Progenitor cell of endocrine pancreas (in vitro differentiated cells): ENCODE results near the gene MYRIP. TPM values are rescaled to one million over a fixed set of nuclear protein-coding genes. Genes with fewer than 3 reads are reported as not detected.

Source experiments
- DNase-seq: peaks from one replicate; pipeline ENCODE4 v3.0.0; 2021; ENCODE audit warnings: low spot score; ENCODE audit not compliant: unreplicated experiment
- H3K27ac Mint-ChIP-seq: 2 replicates; pipeline ENCODE4 v1.8.0; 2021; ENCODE audit warnings: mild to moderate bottlenecking, moderate library complexity, mixed read lengths
- H3K27me3 Mint-ChIP-seq: 2 replicates; pipeline ENCODE4 v1.8.0; 2021; ENCODE audit warnings: mixed read lengths
- H3K36me3 Mint-ChIP-seq: 2 replicates; pipeline ENCODE4 v1.8.0; 2022; ENCODE audit warnings: mixed read lengths; ENCODE audit not compliant: insufficient read depth
- H3K4me1 Mint-ChIP-seq: 2 replicates; pipeline ENCODE4 v1.8.0; 2021; ENCODE audit warnings: low read depth, mixed read lengths
- H3K4me3 Mint-ChIP-seq: 2 replicates; pipeline ENCODE4 v1.8.0; 2021; ENCODE audit warnings: low read depth, mild to moderate bottlenecking, moderate library complexity, mixed read lengths
- H3K9me3 Mint-ChIP-seq: 2 replicates; pipeline ENCODE4 v1.8.0; 2021; ENCODE audit warnings: low read depth, mixed read lengths
- total RNA-seq: library from RNA; stranded (reverse); gene quantifications from 2 replicates; pipeline ENCODE4 v1.2.1, GENCODE V29; 2021
- TF ChIP-seq, protein P1 (sequence below): fragments of 200-600 bp; sonication (generic); IDR thresholded peaks from one replicate; pipeline ENCODE4 v1.5.0; 2021; ENCODE audit warnings: antibody characterized with exemption, mild to moderate bottlenecking; ENCODE audit not compliant: unreplicated experiment

MYRIP gene
- total RNA-seq, 1 donor from 2014 or later: 0.57 TPM

DNA sequence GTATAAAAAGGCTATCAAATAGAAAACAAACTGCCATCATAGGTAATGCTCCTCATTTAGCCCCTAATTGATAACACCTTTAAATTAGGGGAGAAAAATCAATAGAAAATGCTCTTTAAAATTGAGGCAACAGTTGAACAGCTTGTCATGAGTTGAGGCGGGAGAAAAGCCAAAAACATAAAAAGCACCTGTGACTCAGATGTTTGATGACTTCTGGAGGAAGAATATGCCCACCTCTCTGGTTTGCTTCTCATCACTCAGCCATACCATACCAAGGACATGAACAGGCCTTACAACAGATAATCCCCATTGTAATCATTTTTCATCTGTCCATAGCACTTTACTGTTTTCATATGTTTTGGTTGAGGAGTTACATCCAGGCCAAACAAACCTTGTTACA, 246.0 kb downstream of the MYRIP start:
- Mint-ChIP-seq H3K4me1 (no peaks in the 10 kb centered on the region), H3K9me3 (peaks cover 12% of the 10 kb centered on the region), H3K4me3 (no peak overlapping the region), H3K27ac (no peak overlapping the region), H3K27me3 (no peaks in the 10 kb centered on the region), H3K36me3 (no peaks in the 10 kb centered on the region)
- no peak for DNase-seq
- TF ChIP-seq, protein P1, sequence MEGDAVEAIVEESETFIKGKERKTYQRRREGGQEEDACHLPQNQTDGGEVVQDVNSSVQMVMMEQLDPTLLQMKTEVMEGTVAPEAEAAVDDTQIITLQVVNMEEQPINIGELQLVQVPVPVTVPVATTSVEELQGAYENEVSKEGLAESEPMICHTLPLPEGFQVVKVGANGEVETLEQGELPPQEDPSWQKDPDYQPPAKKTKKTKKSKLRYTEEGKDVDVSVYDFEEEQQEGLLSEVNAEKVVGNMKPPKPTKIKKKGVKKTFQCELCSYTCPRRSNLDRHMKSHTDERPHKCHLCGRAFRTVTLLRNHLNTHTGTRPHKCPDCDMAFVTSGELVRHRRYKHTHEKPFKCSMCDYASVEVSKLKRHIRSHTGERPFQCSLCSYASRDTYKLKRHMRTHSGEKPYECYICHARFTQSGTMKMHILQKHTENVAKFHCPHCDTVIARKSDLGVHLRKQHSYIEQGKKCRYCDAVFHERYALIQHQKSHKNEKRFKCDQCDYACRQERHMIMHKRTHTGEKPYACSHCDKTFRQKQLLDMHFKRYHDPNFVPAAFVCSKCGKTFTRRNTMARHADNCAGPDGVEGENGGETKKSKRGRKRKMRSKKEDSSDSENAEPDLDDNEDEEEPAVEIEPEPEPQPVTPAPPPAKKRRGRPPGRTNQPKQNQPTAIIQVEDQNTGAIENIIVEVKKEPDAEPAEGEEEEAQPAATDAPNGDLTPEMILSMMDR: no peak

DNA sequence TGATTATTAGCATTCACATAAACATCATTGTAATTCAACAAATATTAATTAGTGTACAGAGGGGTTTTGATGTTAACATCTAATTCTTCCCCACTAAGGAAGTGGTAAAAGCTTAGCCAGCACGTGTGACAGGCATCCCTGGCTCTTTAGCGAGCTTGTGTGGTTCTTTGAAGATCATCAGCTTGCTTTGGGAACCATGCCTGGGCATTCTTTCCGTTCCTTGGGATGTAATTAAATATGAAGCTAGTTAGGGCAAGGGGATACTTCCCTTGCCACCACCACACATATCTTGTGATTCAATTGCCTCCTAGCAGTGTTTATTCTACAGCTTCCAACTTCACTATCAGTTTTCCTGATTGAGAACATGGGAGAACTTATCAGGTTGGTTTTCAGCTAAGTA, 246.5 kb downstream of the MYRIP start:
- Mint-ChIP-seq H3K4me1 (no peaks in the 10 kb centered on the region), H3K9me3 (peaks cover 7% of the 10 kb centered on the region), H3K27me3 (no peaks in the 10 kb centered on the region), H3K36me3 (no peaks in the 10 kb centered on the region), H3K4me3 (no peak overlapping the region), H3K27ac (no peak overlapping the region)
- TF ChIP-seq, protein P1: no peak
- no peak for DNase-seq

DNA sequence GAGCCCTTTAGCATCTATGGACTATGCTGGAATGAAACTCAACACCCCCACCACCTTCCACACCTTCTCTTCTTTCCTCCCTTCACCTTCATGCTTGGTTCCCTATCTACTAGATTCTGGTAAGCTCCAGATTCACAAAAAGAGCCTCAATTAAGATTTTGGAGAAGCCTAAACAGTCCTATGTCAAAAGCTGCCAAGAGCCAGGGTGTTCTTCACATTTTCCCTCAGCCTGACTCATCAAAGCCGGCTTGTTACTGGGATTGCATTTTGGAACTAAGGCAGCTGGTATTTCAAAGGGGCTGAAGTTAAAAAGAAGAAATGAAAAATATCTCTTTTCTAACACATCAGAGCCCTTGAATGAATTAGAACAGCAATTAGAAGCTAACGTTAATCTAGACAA, 247.7 kb downstream of the MYRIP start:
- Mint-ChIP-seq H3K9me3 (peaks cover 7% of the 10 kb centered on the region), H3K27ac (no peak overlapping the region), H3K27me3 (no peaks in the 10 kb centered on the region), H3K4me1 (no peaks in the 10 kb centered on the region), H3K4me3 (no peak overlapping the region), H3K36me3 (no peaks in the 10 kb centered on the region)
- TF ChIP-seq, protein P1: no peak
- no peak for DNase-seq

DNA sequence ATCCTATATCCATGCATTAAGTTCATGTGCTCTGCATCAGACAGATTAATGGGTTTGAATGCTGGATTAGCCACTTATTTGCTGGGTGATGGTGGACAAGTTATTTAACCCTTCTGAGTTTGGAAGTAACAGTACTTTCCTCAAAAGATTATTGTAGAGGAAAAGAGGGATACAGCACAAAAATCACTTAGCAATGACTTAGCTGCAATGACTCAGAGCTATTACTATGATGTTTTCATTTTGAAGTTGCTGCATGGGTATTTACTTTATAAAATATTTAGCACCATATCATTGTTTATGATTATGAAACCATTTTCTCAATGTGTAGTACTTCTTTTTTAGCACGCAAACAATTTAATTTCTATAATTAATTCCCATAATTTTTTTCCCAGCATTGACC, 248.4 kb downstream of the MYRIP start:
- TF ChIP-seq, protein P1: no peak
- Mint-ChIP-seq H3K4me3 (no peak overlapping the region), H3K36me3 (no peaks in the 10 kb centered on the region), H3K27ac (no peak overlapping the region), H3K27me3 (no peaks in the 10 kb centered on the region), H3K9me3 (peaks cover 7% of the 10 kb centered on the region), H3K4me1 (no peaks in the 10 kb centered on the region)
- DNase-seq: no peak

DNA sequence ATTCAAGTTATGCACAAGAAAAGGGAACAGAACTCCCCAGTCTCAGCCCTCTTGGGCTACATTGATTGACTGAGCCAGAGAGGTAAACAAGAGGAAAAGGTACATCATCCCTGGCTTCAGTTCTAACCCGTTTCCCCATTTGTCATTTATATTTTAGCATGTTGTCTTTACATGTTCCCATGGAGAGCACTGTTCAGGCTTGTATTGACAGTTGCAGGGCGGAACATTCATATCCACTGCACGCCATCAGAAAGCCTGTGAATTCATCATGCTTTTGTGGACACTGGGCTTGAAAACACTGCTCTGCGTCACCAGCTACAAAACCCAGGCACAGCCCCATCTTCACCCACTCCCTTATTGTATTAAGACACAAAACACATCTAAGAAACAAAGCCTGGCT, 259.2 kb downstream of the MYRIP start:
- no peaks in the 10 kb centered on the region for H3K9me3 Mint-ChIP-seq
- no peak for DNase-seq
- no peak overlapping the region for H3K4me3 Mint-ChIP-seq
- H3K36me3 Mint-ChIP-seq: no peaks in the 10 kb centered on the region
- no peak overlapping the region for H3K27ac Mint-ChIP-seq
- H3K27me3 Mint-ChIP-seq: peaks cover 3% of the 10 kb centered on the region
- TF ChIP-seq, protein P1: no peak
- peaks cover 6% of the 10 kb centered on the region for H3K4me1 Mint-ChIP-seq
